ENCODE results near the gene NOX3.

Gene NOX3, protein sequence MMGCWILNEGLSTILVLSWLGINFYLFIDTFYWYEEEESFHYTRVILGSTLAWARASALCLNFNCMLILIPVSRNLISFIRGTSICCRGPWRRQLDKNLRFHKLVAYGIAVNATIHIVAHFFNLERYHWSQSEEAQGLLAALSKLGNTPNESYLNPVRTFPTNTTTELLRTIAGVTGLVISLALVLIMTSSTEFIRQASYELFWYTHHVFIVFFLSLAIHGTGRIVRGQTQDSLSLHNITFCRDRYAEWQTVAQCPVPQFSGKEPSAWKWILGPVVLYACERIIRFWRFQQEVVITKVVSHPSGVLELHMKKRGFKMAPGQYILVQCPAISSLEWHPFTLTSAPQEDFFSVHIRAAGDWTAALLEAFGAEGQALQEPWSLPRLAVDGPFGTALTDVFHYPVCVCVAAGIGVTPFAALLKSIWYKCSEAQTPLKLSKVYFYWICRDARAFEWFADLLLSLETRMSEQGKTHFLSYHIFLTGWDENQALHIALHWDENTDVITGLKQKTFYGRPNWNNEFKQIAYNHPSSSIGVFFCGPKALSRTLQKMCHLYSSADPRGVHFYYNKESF

DNA sequence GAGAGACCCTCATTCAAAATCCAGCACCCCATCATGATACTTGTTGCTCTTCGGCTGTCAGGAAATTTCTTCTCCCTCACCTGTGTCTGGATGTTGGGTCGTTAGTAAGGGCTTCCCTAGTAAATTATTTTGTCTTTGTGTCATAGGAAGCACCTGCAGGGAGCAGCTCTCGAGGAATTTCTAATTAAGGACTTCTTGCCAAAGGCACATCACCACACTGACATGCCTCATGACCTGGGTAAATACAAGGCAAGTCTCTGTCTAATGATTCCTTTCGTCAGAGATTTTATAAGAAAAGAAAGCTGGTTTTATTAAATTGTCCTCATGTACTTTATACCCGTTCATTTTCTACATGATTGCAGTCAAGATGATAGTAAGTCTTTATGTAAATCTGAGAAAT lies at the start of gene NOX3:
NOX3 (minus strand) TSS at position 74 of the 400 bp plus-strand sequence; CDS start at position 35, 39 bp downstream.
- H3K9me3 ChIP-seq (ENCODE audit: control insufficient read depth in 1 of 2, low read length in 2 of 2) = no peaks in the 10 kb centered on the region
- no peaks in the 10 kb centered on the region for H3K4me1 ChIP-seq (ENCODE audit: control insufficient read depth in 1 of 2, insufficient read depth in 2 of 2, low read length in 2 of 2)
- no peak within 1 kb of the TSS for H3K4me3 ChIP-seq (ENCODE audit: low read depth in 1 of 2, low read length in 2 of 2)
- no peaks in the 10 kb centered on the region for H3K27me3 ChIP-seq (ENCODE audit: low read depth, low read length)
- no peaks in the 10 kb centered on the region for H3K36me3 ChIP-seq (ENCODE audit: control insufficient read depth in 1 of 2, insufficient read depth in 2 of 2, low read length in 2 of 2)
- no peak within 1 kb of the TSS for H3K27ac ChIP-seq (ENCODE audit: low read length)

DNA sequence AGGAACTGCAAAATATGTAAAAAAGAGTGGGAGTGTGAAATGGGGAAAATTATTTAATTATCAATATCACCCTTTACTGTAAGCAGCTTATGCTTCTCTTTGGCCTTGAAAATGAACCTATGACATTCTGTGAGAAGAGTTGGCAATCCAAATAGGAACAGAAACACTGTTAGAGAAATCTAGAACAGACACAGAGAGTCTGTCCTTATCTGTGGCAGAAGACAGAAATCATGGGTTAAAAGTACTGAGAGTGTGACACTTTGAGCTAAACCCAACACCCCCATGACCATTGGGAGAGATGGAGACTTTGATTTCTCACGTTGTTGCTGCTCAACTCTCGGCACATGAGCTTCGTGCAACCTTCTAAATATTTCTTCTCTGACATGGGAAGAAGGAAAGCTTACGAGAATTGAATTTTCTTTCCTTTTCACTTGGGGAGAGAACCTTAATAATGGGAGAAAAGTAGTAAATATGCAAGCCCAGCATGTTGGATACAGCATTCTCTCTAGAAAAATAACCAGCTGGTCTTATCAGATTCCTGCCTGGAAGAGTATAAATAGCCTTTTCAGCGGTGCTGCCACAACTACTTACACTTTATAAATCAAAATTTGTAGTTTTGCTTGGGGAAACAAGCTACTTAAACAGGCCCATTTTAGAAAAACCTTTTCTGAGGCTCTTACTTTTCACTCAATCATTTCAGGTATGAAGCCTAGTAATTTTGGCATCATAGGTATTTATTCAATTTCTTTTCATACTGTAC lies 49.4 kb upstream of the NOX3 start:
- no peak overlapping the region for H3K27ac ChIP-seq (ENCODE audit: low read length)
- no peaks in the 10 kb centered on the region for H3K4me1 ChIP-seq (ENCODE audit: control insufficient read depth in 1 of 2, insufficient read depth in 2 of 2, low read length in 2 of 2)
- H3K27me3 ChIP-seq (ENCODE audit: low read depth, low read length) = no peaks in the 10 kb centered on the region
- H3K36me3 ChIP-seq (ENCODE audit: control insufficient read depth in 1 of 2, insufficient read depth in 2 of 2, low read length in 2 of 2) = no peaks in the 10 kb centered on the region
- H3K4me3 ChIP-seq (ENCODE audit: low read depth in 1 of 2, low read length in 2 of 2) = no peak overlapping the region
- peaks cover 0 to 3% of the 10 kb centered on the region in 2 donors for H3K9me3 ChIP-seq (ENCODE audit: control insufficient read depth in 1 of 2, low read length in 2 of 2)

DNA sequence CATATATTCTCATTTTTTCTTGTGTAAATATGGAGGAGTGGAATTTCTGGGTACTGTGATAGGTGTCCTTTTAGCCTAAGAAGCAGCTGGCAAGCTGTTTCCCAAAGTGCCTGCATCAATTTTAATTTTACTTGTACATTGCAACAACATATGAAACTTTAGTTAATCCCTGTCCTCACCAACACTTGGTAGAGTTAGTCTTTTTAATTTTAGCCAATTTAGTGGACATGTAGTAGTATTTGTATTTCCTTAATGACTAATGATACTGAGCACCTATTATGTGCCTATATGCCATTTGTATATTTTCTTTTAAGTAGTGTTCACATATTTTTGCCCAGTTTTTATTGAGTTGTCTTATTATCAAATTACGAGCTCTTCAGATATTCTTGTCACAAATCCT lies 46.8 kb upstream of the NOX3 start:
- H3K36me3 ChIP-seq (ENCODE audit: control insufficient read depth in 1 of 2, insufficient read depth in 2 of 2, low read length in 2 of 2) = no peaks in the 10 kb centered on the region
- no peaks in the 10 kb centered on the region for H3K27me3 ChIP-seq (ENCODE audit: low read depth, low read length)
- peaks cover 0 to 3% of the 10 kb centered on the region in 2 donors for H3K9me3 ChIP-seq (ENCODE audit: control insufficient read depth in 1 of 2, low read length in 2 of 2)
- H3K4me3 ChIP-seq (ENCODE audit: low read depth in 1 of 2, low read length in 2 of 2) = no peak overlapping the region
- no peak overlapping the region for H3K27ac ChIP-seq (ENCODE audit: low read length)
- no peaks in the 10 kb centered on the region for H3K4me1 ChIP-seq (ENCODE audit: control insufficient read depth in 1 of 2, insufficient read depth in 2 of 2, low read length in 2 of 2)

DNA sequence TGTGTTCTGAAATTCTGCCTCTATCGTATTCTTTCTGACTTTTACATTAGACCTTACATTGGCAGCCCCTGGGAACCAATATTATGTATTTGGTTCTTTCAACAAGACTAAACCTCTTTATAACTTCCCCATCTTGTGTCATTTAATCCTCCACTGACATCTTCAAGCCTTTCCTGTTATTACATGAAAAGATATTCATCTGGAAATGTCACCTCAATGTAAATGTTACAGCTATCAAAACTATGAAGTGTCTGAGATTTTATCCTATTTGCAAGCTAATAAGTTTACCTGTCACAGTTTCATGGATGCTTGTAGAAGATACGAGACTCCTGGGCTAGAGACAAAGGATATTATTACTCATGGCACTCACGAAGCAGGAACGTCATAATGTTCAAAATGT lies 43.9 kb upstream of the NOX3 start:
- H3K27ac ChIP-seq (ENCODE audit: low read length) = no peak overlapping the region
- peaks cover 0 to 3% of the 10 kb centered on the region in 2 donors for H3K9me3 ChIP-seq (ENCODE audit: control insufficient read depth in 1 of 2, low read length in 2 of 2)
- H3K4me1 ChIP-seq (ENCODE audit: control insufficient read depth in 1 of 2, insufficient read depth in 2 of 2, low read length in 2 of 2) = no peaks in the 10 kb centered on the region
- no peaks in the 10 kb centered on the region for H3K27me3 ChIP-seq (ENCODE audit: low read depth, low read length)
- no peak overlapping the region for H3K4me3 ChIP-seq (ENCODE audit: low read depth in 1 of 2, low read length in 2 of 2)
- peaks cover 0 to 1% of the 10 kb centered on the region in 2 donors for H3K36me3 ChIP-seq (ENCODE audit: control insufficient read depth in 1 of 2, insufficient read depth in 2 of 2, low read length in 2 of 2)

DNA sequence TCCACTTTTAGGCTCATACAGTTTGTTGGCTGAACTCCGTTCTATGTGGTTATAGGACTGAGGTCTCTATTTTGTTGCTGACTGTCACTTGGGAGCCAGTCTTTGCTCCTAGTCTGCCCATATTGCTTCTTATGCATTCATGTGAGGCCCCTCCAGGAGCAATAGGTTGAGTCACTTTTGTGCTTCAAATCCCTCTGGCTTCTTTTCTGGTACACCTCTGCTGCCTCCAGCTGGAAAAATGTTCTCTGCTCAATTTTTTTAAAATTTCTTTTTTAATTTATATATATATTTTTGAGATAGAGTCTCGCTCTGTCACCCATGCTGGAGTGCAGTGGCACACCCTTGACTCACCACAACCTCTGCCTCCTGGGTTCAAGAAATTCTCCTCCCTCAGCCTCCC lies 42.7 kb upstream of the NOX3 start:
- Histone ChIP-seq H3K4me3 (ENCODE audit: low read depth in 1 of 2, low read length in 2 of 2) (no peak overlapping the region), H3K9me3 (ENCODE audit: control insufficient read depth in 1 of 2, low read length in 2 of 2) (peaks cover 0 to 3% of the 10 kb centered on the region in 2 donors), H3K27me3 (ENCODE audit: low read depth, low read length) (no peaks in the 10 kb centered on the region), H3K36me3 (ENCODE audit: control insufficient read depth in 1 of 2, insufficient read depth in 2 of 2, low read length in 2 of 2) (peaks cover 0 to 9% of the 10 kb centered on the region in 2 donors), H3K4me1 (ENCODE audit: control insufficient read depth in 1 of 2, insufficient read depth in 2 of 2, low read length in 2 of 2) (peaks cover 0 to 5% of the 10 kb centered on the region in 2 donors), H3K27ac (ENCODE audit: low read length) (no peak overlapping the region)

DNA sequence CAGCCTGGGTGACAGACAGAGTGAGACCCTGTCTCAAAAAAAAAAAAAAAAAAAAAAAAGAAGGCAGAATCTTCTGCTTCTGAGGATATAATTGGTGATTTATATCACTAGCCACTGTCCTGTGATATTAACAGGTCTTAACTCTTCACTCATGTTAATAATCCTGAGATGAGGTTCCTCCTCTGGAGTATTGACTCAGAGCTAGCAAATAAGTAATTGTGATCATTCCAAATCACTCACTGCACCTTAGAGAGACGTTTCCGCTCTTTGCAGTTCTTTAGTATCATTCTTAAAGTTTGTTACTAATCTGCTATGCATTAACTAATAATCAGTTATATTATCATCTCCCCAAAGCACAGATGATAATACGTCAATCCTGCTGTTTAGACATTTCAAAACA lies 41.6 kb upstream of the NOX3 start:
- peaks cover 0 to 5% of the 10 kb centered on the region in 2 donors for H3K4me1 ChIP-seq (ENCODE audit: control insufficient read depth in 1 of 2, insufficient read depth in 2 of 2, low read length in 2 of 2)
- H3K4me3 ChIP-seq (ENCODE audit: low read depth in 1 of 2, low read length in 2 of 2) = no peak overlapping the region
- H3K9me3 ChIP-seq (ENCODE audit: control insufficient read depth in 1 of 2, low read length in 2 of 2) = peaks cover 0 to under 1% of the 10 kb centered on the region in 2 donors
- no peak overlapping the region for H3K27ac ChIP-seq (ENCODE audit: low read length)
- peaks cover 0 to 9% of the 10 kb centered on the region in 2 donors for H3K36me3 ChIP-seq (ENCODE audit: control insufficient read depth in 1 of 2, insufficient read depth in 2 of 2, low read length in 2 of 2)
- no peaks in the 10 kb centered on the region for H3K27me3 ChIP-seq (ENCODE audit: low read depth, low read length)

DNA sequence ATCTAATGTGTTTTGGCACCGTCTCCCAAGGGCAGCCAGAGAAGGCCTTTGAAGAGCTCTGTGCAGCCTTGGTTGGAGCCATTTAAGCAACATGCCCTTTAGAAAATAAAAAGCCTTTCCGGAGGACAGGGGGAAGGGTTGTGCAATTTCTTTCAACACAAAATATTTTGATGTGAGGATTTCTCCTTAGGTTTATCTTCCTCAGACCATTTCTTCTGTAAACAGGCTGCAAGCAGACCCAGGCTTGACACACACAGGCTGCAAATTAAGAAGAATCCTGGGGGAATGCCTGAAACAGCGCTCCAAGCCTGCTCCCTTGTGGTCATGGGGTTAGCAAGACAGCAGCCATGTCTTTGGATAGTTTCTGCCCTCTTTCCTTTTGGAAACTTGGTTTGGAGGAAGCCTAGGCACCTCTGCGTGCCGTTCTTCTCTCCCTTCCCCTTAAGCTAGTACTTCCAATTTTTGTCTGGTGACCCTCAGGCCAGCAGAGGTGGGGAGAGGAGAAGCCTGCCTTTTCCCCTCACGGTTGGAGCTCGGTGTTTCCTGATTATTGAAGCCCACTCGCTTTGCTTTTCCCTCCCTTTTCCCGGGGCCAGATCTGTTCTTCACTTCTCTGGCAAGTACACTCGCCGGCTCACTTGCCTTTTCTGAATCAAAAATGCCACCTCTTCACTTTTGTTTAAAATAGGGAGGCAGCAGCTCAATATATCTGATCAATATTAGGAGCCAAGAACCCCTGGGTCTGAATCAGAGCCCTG lies 39.6 kb upstream of the NOX3 start:
- no peak overlapping the region for H3K4me3 ChIP-seq (ENCODE audit: low read depth in 1 of 2, low read length in 2 of 2)
- H3K27ac ChIP-seq (ENCODE audit: low read length) = peak overlapping the region; percentile 82
- H3K9me3 ChIP-seq (ENCODE audit: control insufficient read depth in 1 of 2, low read length in 2 of 2) = no peaks in the 10 kb centered on the region
- H3K4me1 ChIP-seq (ENCODE audit: control insufficient read depth in 1 of 2, insufficient read depth in 2 of 2, low read length in 2 of 2) = peaks cover 0 to 5% of the 10 kb centered on the region in 2 donors
- no peaks in the 10 kb centered on the region for H3K27me3 ChIP-seq (ENCODE audit: low read depth, low read length)
- peaks cover 0 to 9% of the 10 kb centered on the region in 2 donors for H3K36me3 ChIP-seq (ENCODE audit: control insufficient read depth in 1 of 2, insufficient read depth in 2 of 2, low read length in 2 of 2)

DNA sequence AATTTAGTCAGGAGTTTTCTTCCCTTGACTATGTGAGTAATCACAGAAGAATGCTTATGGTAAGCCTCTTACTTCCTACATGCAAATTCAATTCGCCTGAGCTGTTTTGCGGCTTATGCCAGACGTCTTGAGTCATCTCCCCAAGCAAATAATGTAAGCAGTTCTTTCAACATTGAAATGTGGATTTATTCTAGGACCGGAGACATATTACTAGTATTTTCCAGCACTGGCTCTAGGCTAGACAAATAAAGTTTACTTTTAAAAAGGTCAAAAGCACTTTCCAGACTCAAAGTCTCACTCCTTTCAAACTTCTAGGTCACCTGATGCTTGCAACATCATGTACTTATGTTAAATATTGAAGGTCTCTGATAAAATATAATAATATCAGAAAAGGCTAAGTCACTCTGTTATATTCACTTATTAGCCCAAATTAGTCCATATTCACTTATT lies 38.1 kb upstream of the NOX3 start:
- H3K9me3 ChIP-seq (ENCODE audit: control insufficient read depth in 1 of 2, low read length in 2 of 2) = no peaks in the 10 kb centered on the region
- H3K4me3 ChIP-seq (ENCODE audit: low read depth in 1 of 2, low read length in 2 of 2) = no peak overlapping the region
- peaks cover 0 to 9% of the 10 kb centered on the region in 2 donors for H3K36me3 ChIP-seq (ENCODE audit: control insufficient read depth in 1 of 2, insufficient read depth in 2 of 2, low read length in 2 of 2)
- peak overlapping the region; percentile 85 for H3K27ac ChIP-seq (ENCODE audit: low read length)
- peaks cover 0 to 5% of the 10 kb centered on the region in 2 donors for H3K4me1 ChIP-seq (ENCODE audit: control insufficient read depth in 1 of 2, insufficient read depth in 2 of 2, low read length in 2 of 2)
- H3K27me3 ChIP-seq (ENCODE audit: low read depth, low read length) = no peaks in the 10 kb centered on the region

DNA sequence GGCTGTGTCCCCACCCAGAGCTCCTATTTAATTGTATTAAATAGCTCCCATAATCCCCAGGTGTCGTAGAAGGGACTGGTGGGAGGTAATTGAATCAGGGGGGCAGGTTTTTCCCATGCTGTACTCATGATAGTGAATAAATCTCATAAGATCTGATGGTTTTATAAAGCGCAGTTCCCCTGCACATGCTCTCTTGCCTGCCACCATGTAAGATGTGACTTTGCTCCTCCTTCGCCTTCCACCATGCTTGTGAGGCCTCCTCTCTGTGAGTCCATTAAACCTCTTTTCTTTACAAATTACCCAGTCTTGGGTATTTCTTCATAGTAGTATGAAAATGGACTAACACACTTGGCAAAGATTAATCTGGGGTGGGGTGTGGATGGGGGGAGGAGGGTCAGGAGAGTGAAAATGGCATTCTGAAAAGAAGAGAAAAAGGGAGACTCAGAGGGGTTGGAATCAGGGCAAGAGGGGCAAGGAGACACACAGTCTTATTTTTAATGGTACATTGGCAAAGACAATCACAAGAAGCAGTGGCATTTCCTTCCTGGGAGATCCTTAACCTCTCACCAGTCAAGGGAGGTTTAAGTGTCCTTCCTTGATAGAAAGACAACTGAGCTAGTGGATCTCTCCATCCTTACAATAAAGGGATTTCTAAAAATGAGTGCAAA lies 37.5 kb upstream of the NOX3 start:
- Histone ChIP-seq H3K4me3 (ENCODE audit: low read depth in 1 of 2, low read length in 2 of 2) (no peak overlapping the region), H3K27me3 (ENCODE audit: low read depth, low read length) (no peaks in the 10 kb centered on the region), H3K27ac (ENCODE audit: low read length) (peak overlapping the region; percentile 85), H3K4me1 (ENCODE audit: control insufficient read depth in 1 of 2, insufficient read depth in 2 of 2, low read length in 2 of 2) (peaks cover 0 to 5% of the 10 kb centered on the region in 2 donors), H3K9me3 (ENCODE audit: control insufficient read depth in 1 of 2, low read length in 2 of 2) (no peaks in the 10 kb centered on the region), H3K36me3 (ENCODE audit: control insufficient read depth in 1 of 2, insufficient read depth in 2 of 2, low read length in 2 of 2) (peaks cover 0 to 9% of the 10 kb centered on the region in 2 donors)

DNA sequence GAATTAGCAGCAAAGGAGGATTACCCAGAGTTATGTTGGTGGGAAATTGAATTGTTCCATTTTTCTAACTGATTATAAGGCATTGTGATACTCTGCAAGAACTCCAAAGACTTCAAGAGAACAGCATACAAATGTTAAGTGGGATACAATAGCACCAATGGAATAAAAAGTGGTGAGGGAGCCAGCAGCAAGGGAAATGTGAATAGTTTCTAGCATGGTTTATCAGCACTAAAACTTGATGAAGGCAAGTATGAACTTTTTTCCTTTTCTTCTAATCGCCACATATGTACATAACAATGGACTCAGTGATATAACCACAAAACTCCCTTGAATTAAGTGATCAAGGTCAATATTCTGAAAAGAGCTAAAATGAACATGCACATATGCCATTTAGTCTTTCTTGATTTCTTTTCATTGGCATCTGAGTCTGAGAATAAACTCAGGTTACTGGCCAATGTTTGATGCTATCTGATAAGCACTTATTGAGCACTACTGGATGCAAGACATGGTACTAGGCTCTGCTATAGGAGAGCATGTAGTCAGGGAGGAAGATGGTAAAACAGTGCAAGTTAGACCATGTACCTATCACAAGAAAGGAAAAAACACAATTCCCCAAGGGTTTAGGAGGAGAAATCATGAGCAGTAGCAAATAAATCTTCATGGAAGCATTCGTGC lies 36.6 kb upstream of the NOX3 start:
- Histone ChIP-seq H3K4me1 (ENCODE audit: control insufficient read depth in 1 of 2, insufficient read depth in 2 of 2, low read length in 2 of 2) (peaks cover 0 to 5% of the 10 kb centered on the region in 2 donors), H3K36me3 (ENCODE audit: control insufficient read depth in 1 of 2, insufficient read depth in 2 of 2, low read length in 2 of 2) (peaks cover 0 to 9% of the 10 kb centered on the region in 2 donors), H3K27ac (ENCODE audit: low read length) (peak overlapping the region; percentile 85), H3K4me3 (ENCODE audit: low read depth in 1 of 2, low read length in 2 of 2) (no peak overlapping the region), H3K9me3 (ENCODE audit: control insufficient read depth in 1 of 2, low read length in 2 of 2) (no peaks in the 10 kb centered on the region), H3K27me3 (ENCODE audit: low read depth, low read length) (no peaks in the 10 kb centered on the region)

All from muscle layer of duodenum (tissue), 2 donors.